Prostate gland (tissue), 2 donors: ENCODE data around the gene MEIS2.

Source experiments
- CTCF ChIP-seq, 4 experiments: fragments of 200-600 bp in 2 of 4; fragments of 450-650 bp in 2 of 4; sonication (generic) in 2 of 4; IDR thresholded peaks; 1 replicate in 3 of 4; 2 replicates in 1 of 4; pipeline ENCODE4 v1.5.1; 2016 to 2019; ENCODE audit warnings: antibody characterized with exemption in 4 of 4, mild to moderate bottlenecking in 2 of 4, moderate library complexity in 2 of 4
- POLR2A ChIP-seq: fragments of 450-650 bp; IDR thresholded peaks from one replicate; pipeline ENCODE4 v1.6.1; 2016; ENCODE audit warnings: antibody characterized with exemption, mild to moderate bottlenecking
- POLR2AphosphoS5 ChIP-seq: sonication (generic); formaldehyde crosslinking; IDR thresholded peaks from one replicate; pipeline ENCODE4 v1.6.1; 2017; ENCODE audit warnings: antibody characterized with exemption

- no peak for TF ChIP-seq CTCF (IDR thresholded peaks at IDR 0.05)
- no peak for TF ChIP-seq POLR2A
- TF ChIP-seq POLR2AphosphoS5 = no peak
These were observed 117.9 kb downstream of the MEIS2 start for GRCh38 chr15:36982430-36982829.
